A673 (cell line): ENCODE data around the gene FICD. TPM values are rescaled to one million over a fixed set of nuclear protein-coding genes. Genes with fewer than 3 reads are reported as not detected.

Experiments
- BruUV-seq: library from RNA; stranded (reverse); fragments of 400-500 nt; replicated peaks from 2 replicates; lab custom pipeline; 2021; lab: Mats Ljungman, UMichigan
- CTCF ChIA-PET: fragments of 300-600 bp; sonication (Branson Sonifier 250); formaldehyde crosslinking; loops from one replicate; lab custom pipeline; 2022; ENCODE audit warnings: antibody characterized with exemption; lab: Charles Lee
- POLR2A ChIA-PET: fragments of 300-600 bp; sonication (Branson Sonifier 250); formaldehyde crosslinking; loops from one replicate; lab custom pipeline; 2022; ENCODE audit warnings: antibody characterized with exemption; ENCODE audit not compliant: low non-redundant PET; lab: Charles Lee
- DNase-seq: peaks from one replicate; pipeline ENCODE4 v3.0.0-alpha.2; 2015; ENCODE audit warnings: low spot score
- H3K27ac ChIP-seq: fragments of 200-600 bp; sonication (generic); 2 replicates; pipeline ENCODE4 v1.5.1; 2016; ENCODE audit warnings: mixed run types, low read depth, mild to moderate bottlenecking, mixed read lengths, antibody characterized with exemption, low read length; ENCODE audit not compliant: poor library complexity, severe bottlenecking
- H3K27me3 ChIP-seq: fragments of 200-600 bp; sonication (generic); replicated peaks from 2 replicates; pipeline ENCODE4 v1.6.1; 2017; ENCODE audit warnings: mixed run types, low read depth, mild to moderate bottlenecking, mixed read lengths, antibody characterized with exemption, low read length; ENCODE audit not compliant: insufficient read depth, poor library complexity
- H3K36me3 ChIP-seq: fragments of 200-600 bp; sonication (generic); 2 replicates; pipeline ENCODE4 v1.6.1; 2016; ENCODE audit warnings: mixed run types, mild to moderate bottlenecking, mixed read lengths, antibody characterized with exemption, low read length; ENCODE audit not compliant: insufficient read depth, poor library complexity, severe bottlenecking
- H3K4me1 ChIP-seq: fragments of 200-600 bp; sonication (generic); 2 replicates; pipeline ENCODE4 v1.6.1; 2017; ENCODE audit warnings: mixed run types, mild to moderate bottlenecking, mixed read lengths, antibody characterized with exemption, low read length; ENCODE audit not compliant: insufficient read depth, poor library complexity, severe bottlenecking
- H3K4me3 ChIP-seq: fragments of 200-600 bp; sonication (generic); 2 replicates; pipeline ENCODE4 v1.5.1; 2016; ENCODE audit warnings: low read depth, mixed run types, mild to moderate bottlenecking, mixed read lengths, low read length; ENCODE audit not compliant: poor library complexity, severe bottlenecking
- H3K9me3 ChIP-seq: fragments of 200-600 bp; sonication (generic); 2 replicates; pipeline ENCODE4 v1.6.1; 2016; ENCODE audit warnings: mixed run types, low read depth, mild to moderate bottlenecking, mixed read lengths, antibody characterized with exemption, low read length; ENCODE audit not compliant: poor library complexity, severe bottlenecking
- EZH2 ChIP-seq: fragments of 200-600 bp; sonication (generic); IDR thresholded peaks from 2 replicates; pipeline ENCODE4 v1.6.1; 2017; ENCODE audit warnings: borderline replicate concordance, low read depth, mild to moderate bottlenecking, mixed read lengths, antibody characterized with exemption, low read length; ENCODE audit not compliant: poor library complexity, severe bottlenecking
- intact Hi-C: fragments of 100-400 bp; cut with micrococcal nuclease; formaldehyde crosslinking; loops from one replicate; pipeline ENCODE4 v1.10.0; 2022; ENCODE audit not compliant: unreplicated experiment
- total RNA-seq: library from RNA; stranded (reverse); gene quantifications from 2 replicates; pipeline ENCODE4 v1.2.3, GENCODE V29; 2021
- TF ChIP-seq, protein P1 (sequence below): fragments of 300-800, 200-600 bp; sonication (generic); conservative IDR thresholded peaks from 2 replicates; pipeline ENCODE4 v1.5.1; 2017; ENCODE audit warnings: low read depth, mild to moderate bottlenecking, antibody characterized with exemption, low read length, moderate library complexity, mixed read lengths

Gene FICD
- total RNA-seq, 1 experiment from 2014 or later: 3.6 TPM

DNA sequence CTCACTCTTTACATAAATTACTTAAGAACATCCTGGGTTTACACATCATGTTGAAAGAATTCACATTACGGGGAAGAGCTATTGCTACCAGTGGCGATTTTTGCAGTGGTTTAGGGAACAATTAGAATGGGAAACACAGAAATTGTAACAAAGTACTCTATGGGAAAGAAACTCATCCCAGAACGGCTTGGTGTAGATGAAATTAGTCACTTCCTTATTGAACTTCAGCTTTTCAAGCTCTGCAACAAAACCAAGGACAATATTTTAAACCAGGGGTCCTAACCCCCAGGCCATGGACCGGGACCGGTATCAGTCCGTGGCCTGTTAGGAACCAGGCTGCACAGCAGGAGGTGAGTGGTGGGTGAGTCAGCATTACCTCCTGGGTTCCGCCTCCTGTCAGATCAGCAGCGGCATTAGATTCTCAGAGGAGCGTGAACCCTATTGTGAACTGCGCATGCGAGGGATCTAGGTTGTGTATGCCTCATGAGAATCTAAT lies 32.3 kb upstream of the FICD start:
- no peaks in the 10 kb centered on the region for H3K4me1 ChIP-seq
- BruUV-seq: no TSS peak
- H3K9me3 ChIP-seq: no peaks in the 10 kb centered on the region
- H3K27me3 ChIP-seq: peaks cover 4% of the 10 kb centered on the region
- no peaks in the 10 kb centered on the region for H3K36me3 ChIP-seq
- H3K4me3 ChIP-seq: no peak overlapping the region
- POLR2A ChIA-PET: no interaction called here
- no peak for DNase-seq
- no peak for TF ChIP-seq EZH2
- TF ChIP-seq, protein P1, sequence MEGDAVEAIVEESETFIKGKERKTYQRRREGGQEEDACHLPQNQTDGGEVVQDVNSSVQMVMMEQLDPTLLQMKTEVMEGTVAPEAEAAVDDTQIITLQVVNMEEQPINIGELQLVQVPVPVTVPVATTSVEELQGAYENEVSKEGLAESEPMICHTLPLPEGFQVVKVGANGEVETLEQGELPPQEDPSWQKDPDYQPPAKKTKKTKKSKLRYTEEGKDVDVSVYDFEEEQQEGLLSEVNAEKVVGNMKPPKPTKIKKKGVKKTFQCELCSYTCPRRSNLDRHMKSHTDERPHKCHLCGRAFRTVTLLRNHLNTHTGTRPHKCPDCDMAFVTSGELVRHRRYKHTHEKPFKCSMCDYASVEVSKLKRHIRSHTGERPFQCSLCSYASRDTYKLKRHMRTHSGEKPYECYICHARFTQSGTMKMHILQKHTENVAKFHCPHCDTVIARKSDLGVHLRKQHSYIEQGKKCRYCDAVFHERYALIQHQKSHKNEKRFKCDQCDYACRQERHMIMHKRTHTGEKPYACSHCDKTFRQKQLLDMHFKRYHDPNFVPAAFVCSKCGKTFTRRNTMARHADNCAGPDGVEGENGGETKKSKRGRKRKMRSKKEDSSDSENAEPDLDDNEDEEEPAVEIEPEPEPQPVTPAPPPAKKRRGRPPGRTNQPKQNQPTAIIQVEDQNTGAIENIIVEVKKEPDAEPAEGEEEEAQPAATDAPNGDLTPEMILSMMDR: no peak
- CTCF ChIA-PET: no interaction called here
- intact Hi-C loops: no loop called here
- no peak overlapping the region for H3K27ac ChIP-seq

DNA sequence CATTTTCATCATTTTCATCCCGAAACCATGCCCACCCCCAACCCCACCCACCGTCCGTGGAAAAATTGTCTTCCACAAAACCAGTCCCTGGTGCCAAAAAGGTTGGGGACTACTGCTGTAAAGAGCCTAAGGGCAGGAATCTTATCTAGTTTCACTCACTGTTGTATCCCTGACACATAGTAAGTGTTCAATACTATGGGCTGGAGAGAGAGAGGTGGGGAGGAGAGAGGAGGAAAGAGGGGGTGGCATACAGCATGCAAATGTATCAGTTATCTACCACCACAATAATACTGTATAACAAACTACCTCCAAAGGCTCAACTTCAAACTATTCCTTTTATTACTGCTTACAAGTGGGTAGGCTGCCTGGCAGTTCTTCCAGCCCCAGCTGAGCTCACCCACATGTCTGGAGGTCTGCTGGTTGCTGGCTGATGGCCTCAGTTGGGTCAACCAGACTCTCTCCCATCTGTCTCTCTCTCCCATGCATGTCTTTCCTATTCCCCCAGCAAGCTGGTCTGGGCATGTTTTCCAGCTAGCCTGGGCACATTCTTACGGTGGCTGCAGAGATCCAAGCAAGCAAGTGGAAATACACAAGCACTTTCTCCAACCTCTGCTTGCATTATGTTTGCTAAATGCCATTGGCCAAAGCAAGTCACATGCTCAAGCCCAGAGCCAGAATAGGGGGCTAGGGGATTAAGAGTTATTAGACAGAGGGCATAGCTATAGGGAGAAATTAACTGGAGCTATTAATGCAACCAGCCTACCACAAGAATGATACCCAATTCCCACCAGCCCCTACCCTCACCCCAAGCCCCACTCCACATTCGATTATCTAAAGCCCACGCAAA lies 31.6 kb upstream of the FICD start:
- no peak for TF ChIP-seq EZH2
- BruUV-seq: no TSS peak
- intact Hi-C loops: no loop called here

DNA sequence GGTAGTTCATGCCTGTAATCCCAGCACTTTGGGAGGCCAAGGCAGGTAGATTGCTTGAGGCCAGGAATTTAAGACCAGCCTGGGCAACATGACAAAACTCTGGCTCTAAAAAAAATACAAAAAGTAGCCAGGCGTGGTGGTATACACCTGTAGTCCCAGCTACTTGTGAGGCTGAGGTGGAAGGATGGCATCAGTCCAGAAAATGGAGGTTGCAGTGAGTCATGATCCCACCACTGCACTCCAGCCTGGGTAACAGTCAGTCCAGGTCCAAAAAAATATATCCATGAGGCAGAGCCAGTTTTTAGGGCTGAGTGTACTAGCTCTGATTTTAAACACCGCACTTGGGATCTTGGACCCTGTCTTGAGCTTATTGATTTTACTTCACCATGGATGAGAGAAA lies 30.6 kb upstream of the FICD start:
- Histone ChIP-seq H3K27ac (no peak overlapping the region), H3K9me3 (no peaks in the 10 kb centered on the region), H3K4me3 (no peak overlapping the region), H3K27me3 (peaks cover 4% of the 10 kb centered on the region), H3K36me3 (no peaks in the 10 kb centered on the region), H3K4me1 (no peaks in the 10 kb centered on the region)
- CTCF ChIA-PET: no interaction called here
- no peak for DNase-seq
- POLR2A ChIA-PET: no interaction called here
- TF ChIP-seq EZH2: no peak
- TF ChIP-seq, protein P1: no peak
- BruUV-seq: no TSS peak
- intact Hi-C loops: no loop called here

More for the DNA sequence above, 31.6 kb upstream of the FICD start:
- DNase-seq: no peak
- no peaks in the 10 kb centered on the region for H3K4me1 ChIP-seq
- POLR2A ChIA-PET: no interaction called here
- H3K27me3 ChIP-seq: peaks cover 4% of the 10 kb centered on the region
- H3K4me3 ChIP-seq: no peak overlapping the region
- no peaks in the 10 kb centered on the region for H3K36me3 ChIP-seq
- H3K9me3 ChIP-seq: no peaks in the 10 kb centered on the region
- no peak overlapping the region for H3K27ac ChIP-seq
- CTCF ChIA-PET: no interaction called here
